H1 (cell line): Measurements from ENCODE around the gene RIPOR2. TPM values are rescaled to one million over a fixed set of nuclear protein-coding genes. Genes with fewer than 3 reads are reported as not detected.

ENCODE experiments used
- ATF2 ChIP-seq: IDR thresholded peaks from 2 replicates; pipeline ENCODE4 v1.6.1; 2012; ENCODE audit warnings: low read length, inconsistent platforms
- CHD2 ChIP-seq: IDR thresholded peaks from 2 replicates; pipeline ENCODE4 v1.6.1; 2012; ENCODE audit warnings: low read length, improper control_type of control experiment
- KDM4A ChIP-seq: IDR thresholded peaks from one replicate; pipeline ENCODE4 v1.7.1; 2012; ENCODE audit warnings: low read depth, mild to moderate bottlenecking, moderate library complexity, low read length, inconsistent platforms; ENCODE audit not compliant: severe bottlenecking
- POLR2A ChIP-seq, 2 experiments: IDR thresholded peaks; 1 replicate in 1 of 2; 2 replicates in 1 of 2; pipeline ENCODE4 v1.6.1; 2011; ENCODE audit warnings: low read depth in 2 of 2, low read length in 2 of 2, mild to moderate bottlenecking in 2 of 2; ENCODE audit errors: control extremely low read depth in 1 of 2
- SIRT6 ChIP-seq: IDR thresholded peaks from one replicate; pipeline ENCODE4 v1.7.1; 2012; ENCODE audit warnings: low read length, inconsistent platforms
- SP2 ChIP-seq: IDR thresholded peaks from 2 replicates; pipeline ENCODE4 v1.6.1; 2012; ENCODE audit warnings: mild to moderate bottlenecking, low read length, inconsistent platforms
- TEAD4 ChIP-seq: IDR thresholded peaks from 2 replicates; pipeline ENCODE4 v1.6.1; 2012; ENCODE audit warnings: low read depth, low read length, inconsistent platforms, mixed read lengths
- polyA plus RNA-seq, 7 experiments: library from polyadenylated mRNA; depleted of rRNA in 3 of 7; stranded (reverse) in 5 of 7; unstranded in 2 of 7; fragments of >200 nt in 5 of 7; fragments of 200-250 nt in 2 of 7; gene quantifications; 1 replicate in 5 of 7; 2 replicates in 1 of 7; 4 replicates in 1 of 7; pipeline versions ENCODE4 v1.2.1 to v1.2.3, GENCODE V29; 2011 to 2013; ENCODE audit warnings: missing spikeins in 2 of 7, mixed read lengths in 2 of 7
- total RNA-seq: library from RNA; stranded (reverse); fragmentation: NEBNext Ultra II Directional; extraction: Animal tissue kit (Norgen Biotek cat#: 25700); gene quantifications from 2 replicates; pipeline ENCODE4 v1.2.1, GENCODE V29; 2021

RIPOR2 gene
- total and polyA plus RNA-seq, 2 of the 8 experiments (the other 6 are each of a cell fraction or from before 2014, with no cell fraction given), result 16.7 to 45.6 TPM

- no peak for TF ChIP-seq ATF2
- no peak for TF ChIP-seq SP2
- no peak for TF ChIP-seq POLR2A (IDR thresholded peaks at IDR 0.05; ENCODE audit: control extremely low read depth in 1 of 2, low read depth in 2 of 2, low read length in 2 of 2)
- no peak for TF ChIP-seq TEAD4
- TF ChIP-seq KDM4A, result no peak
- no peak for TF ChIP-seq CHD2
- no peak for TF ChIP-seq SIRT6
Observed at GRCh38 chr6:24840187-24840586, 95.6 kb downstream of the RIPOR2 start (continued).
